Measurements from ENCODE around the gene LSM3.

LSM3 gene

GRCh38 chr3:14166877-14167603 lies 11.6 kb upstream of the LSM3 start:
- TF ChIP-seq EZH2 (optimal IDR thresholded peaks at IDR 0.05; ENCODE audit: low read depth, low read length) (no peak), CTCF (IDR thresholded peaks at IDR 0.05; ENCODE audit: low read length) (no peak), EZH2phosphoT487 (IDR thresholded peaks at IDR 0.05; ENCODE audit: low read length) (no peak)
- H3F3A ChIP-seq (ENCODE audit: insufficient read depth, low read length): no peaks in the 10 kb centered on the region
- no peak overlapping the region for H2AFZ ChIP-seq (ENCODE audit: low read length)
- H3K9me2 ChIP-seq (replicated peaks; ENCODE audit: insufficient read depth, low read length): no peaks in the 10 kb centered on the region
- H4K20me1 ChIP-seq (ENCODE audit: insufficient read depth, low read length): no peaks in the 10 kb centered on the region
- no peaks in the 10 kb centered on the region for H3K4me1 ChIP-seq (ENCODE audit: low read length)
- no peak overlapping the region for H3K4me2 ChIP-seq (ENCODE audit: low read depth, low read length)
- H3K4me3 ChIP-seq (ENCODE audit: low read length): no peak overlapping the region
- H3K9ac ChIP-seq (ENCODE audit: low read length): no peak overlapping the region
- no peak for DNase-seq
- no peaks in the 10 kb centered on the region for H3K79me2 ChIP-seq (ENCODE audit: low read length)
- no peak overlapping the region for H3K27ac ChIP-seq (ENCODE audit: low read length)
- H3K9me3 ChIP-seq (replicated peaks; ENCODE audit: insufficient read depth, low read length): no peaks in the 10 kb centered on the region
- H3K36me3 ChIP-seq (replicated peaks; ENCODE audit: insufficient read depth, low read length): peaks cover 4% of the 10 kb centered on the region; the same call in 1 of the 2 replicates
- no peaks in the 10 kb centered on the region for H3K27me3 ChIP-seq (replicated peaks; ENCODE audit: insufficient read depth, low read length)

GRCh38 chr3:14169435-14169834 lies 9.2 kb upstream of the LSM3 start:
- Histone ChIP-seq H3K9me2 (replicated peaks; ENCODE audit: insufficient read depth, low read length) (no peaks in the 10 kb centered on the region), H3K9me3 (replicated peaks; ENCODE audit: insufficient read depth, low read length) (no peaks in the 10 kb centered on the region), H2AFZ (ENCODE audit: low read length) (no peak overlapping the region), H3K4me3 (ENCODE audit: low read length) (no peak overlapping the region), H3K9ac (ENCODE audit: low read length) (no peak overlapping the region), H3K4me1 (ENCODE audit: low read length) (no peaks in the 10 kb centered on the region), H4K20me1 (ENCODE audit: insufficient read depth, low read length) (no peaks in the 10 kb centered on the region), H3K79me2 (ENCODE audit: low read length) (peaks cover 8% of the 10 kb centered on the region), H3K27ac (ENCODE audit: low read length) (no peak overlapping the region), H3K4me2 (ENCODE audit: low read depth, low read length) (no peak overlapping the region), H3K36me3 (replicated peaks; ENCODE audit: insufficient read depth, low read length) (peaks cover 4% of the 10 kb centered on the region; the same call in 1 of the 2 replicates), H3K27me3 (replicated peaks; ENCODE audit: insufficient read depth, low read length) (no peaks in the 10 kb centered on the region), H3F3A (ENCODE audit: insufficient read depth, low read length) (no peaks in the 10 kb centered on the region)
- no peak for DNase-seq
- TF ChIP-seq EZH2 (optimal IDR thresholded peaks at IDR 0.05; ENCODE audit: low read depth, low read length): no peak
- TF ChIP-seq CTCF (IDR thresholded peaks at IDR 0.05; ENCODE audit: low read length): no peak
- no peak for TF ChIP-seq EZH2phosphoT487 (IDR thresholded peaks at IDR 0.05; ENCODE audit: low read length)

GRCh38 chr3:14169871-14170270 lies 8.7 kb upstream of the LSM3 start:
- Histone ChIP-seq H3K79me2 (ENCODE audit: low read length) (peaks cover 13% of the 10 kb centered on the region), H3K9me3 (replicated peaks; ENCODE audit: insufficient read depth, low read length) (no peaks in the 10 kb centered on the region), H3K4me2 (ENCODE audit: low read depth, low read length) (no peak overlapping the region), H3K27me3 (replicated peaks; ENCODE audit: insufficient read depth, low read length) (no peaks in the 10 kb centered on the region), H3F3A (ENCODE audit: insufficient read depth, low read length) (no peaks in the 10 kb centered on the region), H3K4me3 (ENCODE audit: low read length) (no peak overlapping the region), H3K9me2 (replicated peaks; ENCODE audit: insufficient read depth, low read length) (no peaks in the 10 kb centered on the region), H3K36me3 (replicated peaks; ENCODE audit: insufficient read depth, low read length) (peaks cover 4% of the 10 kb centered on the region; the same call in 1 of the 2 replicates), H4K20me1 (ENCODE audit: insufficient read depth, low read length) (no peaks in the 10 kb centered on the region), H3K9ac (ENCODE audit: low read length) (no peak overlapping the region), H3K4me1 (ENCODE audit: low read length) (peaks cover under 1% of the 10 kb centered on the region; the same call in 1 of the 2 replicates), H2AFZ (ENCODE audit: low read length) (no peak overlapping the region), H3K27ac (ENCODE audit: low read length) (no peak overlapping the region)
- TF ChIP-seq CTCF (IDR thresholded peaks at IDR 0.05; ENCODE audit: low read length) (no peak), EZH2 (optimal IDR thresholded peaks at IDR 0.05; ENCODE audit: low read depth, low read length) (no peak), EZH2phosphoT487 (IDR thresholded peaks at IDR 0.05; ENCODE audit: low read length) (no peak)
- no peak for DNase-seq
